GM21360 (cell line): ENCODE measurements around the gene MARK2.
A peak's percentile ranks its signal among the peaks of the same experiment; 100 is the strongest.
"Not testable (repeated sequence)": the region's sequence is repeated elsewhere in the genome, so short reads cannot be mapped to it uniquely, and the experiment has no call there.

ENCODE experiments used
- ATAC-seq: cut with Tn5 transposase; IDR thresholded peaks from one replicate; pipeline ENCODE4 v1.9.1; 2021; ENCODE audit warnings: mild to moderate bottlenecking, moderate library complexity; ENCODE audit not compliant: unreplicated experiment

MARK2 gene

DNA sequence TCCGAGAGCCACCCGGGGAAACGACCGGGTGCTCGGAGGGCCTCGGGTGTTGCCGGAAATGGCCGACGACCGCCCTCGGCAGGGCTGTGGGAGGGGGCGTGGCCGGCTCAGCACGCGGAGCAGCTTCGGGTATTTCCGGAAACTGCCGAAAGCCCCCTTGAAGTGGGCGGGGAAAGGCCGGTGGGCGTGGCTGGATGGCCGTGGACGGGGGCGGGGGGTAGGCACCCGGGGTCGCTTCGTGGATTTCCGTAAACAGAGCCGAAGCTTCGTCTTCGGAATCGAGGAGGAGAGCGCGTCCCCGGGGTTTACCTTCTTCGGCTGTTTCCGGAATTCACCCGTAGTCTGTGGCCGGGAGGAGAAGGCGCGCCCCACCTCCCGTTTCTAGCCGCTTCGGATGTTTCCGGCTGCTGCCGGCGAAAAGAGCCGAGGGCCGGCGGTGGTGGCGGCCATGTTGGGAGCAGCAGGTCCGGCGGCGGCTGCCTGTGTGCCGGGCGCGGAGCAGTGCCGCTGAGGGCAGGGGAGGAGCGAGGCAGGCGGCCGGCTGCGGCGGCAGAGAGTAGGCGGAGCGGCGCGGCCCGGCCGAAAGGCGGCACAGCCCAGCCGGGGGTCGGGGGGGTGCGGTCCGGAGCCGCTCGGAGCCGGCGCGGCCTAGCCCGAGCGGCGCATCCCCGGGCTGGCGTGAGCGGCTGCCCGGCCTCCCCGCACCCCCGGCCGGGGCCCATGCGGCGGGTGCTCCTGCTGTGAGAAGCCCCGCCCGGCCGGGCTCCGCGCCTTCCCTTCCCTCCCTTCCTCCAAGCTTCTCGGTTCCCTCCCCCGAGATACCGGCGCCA is at the start of gene MARK2:
Gene MARK2, plus strand, starts transcription at position 433 of the 830 bp plus-strand sequence. Its CDS starts 397 bp downstream, at position 830.
- ATAC-seq, result peak; percentile 71

DNA sequence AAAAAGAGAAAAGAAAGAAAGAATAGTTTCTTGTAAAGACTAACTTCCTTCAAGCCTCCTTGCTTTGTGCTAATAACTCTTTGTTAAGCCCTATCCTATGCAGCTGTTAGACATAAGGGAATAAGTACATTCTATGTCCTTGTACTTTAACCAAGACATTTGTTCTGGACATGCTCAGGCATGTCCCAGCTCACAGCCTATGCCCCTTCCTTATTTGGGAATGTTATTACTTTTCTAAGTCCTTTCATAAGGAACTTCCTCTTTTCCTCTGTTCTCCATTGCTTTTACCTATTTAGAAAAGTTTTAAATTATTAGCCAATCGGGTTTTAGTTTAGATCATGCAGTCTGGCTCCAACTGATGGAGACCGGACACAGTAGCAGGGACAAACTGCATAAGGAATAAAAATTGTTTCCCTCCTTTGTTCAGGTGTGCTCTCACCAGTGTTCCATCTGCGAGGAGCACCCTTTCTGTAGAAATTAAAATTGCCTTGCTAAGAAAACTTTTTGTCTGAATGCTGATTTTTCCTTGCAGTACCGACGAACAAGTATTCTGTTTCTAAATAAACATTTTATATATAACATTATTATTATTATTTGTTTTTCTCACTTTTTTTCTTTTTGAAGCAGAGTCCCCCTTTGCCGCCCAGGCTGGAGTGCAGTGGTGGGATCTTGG is 47.3 kb upstream of the MARK2 start:
- no peak for ATAC-seq

GRCh38 chr11:63793161-63793560 is 45.7 kb upstream of the MARK2 start:
- no peak for ATAC-seq

- ATAC-seq, result no peak
Observed at GRCh38 chr11:63795066-63795465, 43.8 kb upstream of the MARK2 start.

GRCh38 chr11:63800921-63801320 is 38.0 kb upstream of the MARK2 start:
- ATAC-seq, result no peak

GRCh38 chr11:63802637-63803414 is 36.1 kb upstream of the MARK2 start:
- ATAC-seq, result no peak

DNA sequence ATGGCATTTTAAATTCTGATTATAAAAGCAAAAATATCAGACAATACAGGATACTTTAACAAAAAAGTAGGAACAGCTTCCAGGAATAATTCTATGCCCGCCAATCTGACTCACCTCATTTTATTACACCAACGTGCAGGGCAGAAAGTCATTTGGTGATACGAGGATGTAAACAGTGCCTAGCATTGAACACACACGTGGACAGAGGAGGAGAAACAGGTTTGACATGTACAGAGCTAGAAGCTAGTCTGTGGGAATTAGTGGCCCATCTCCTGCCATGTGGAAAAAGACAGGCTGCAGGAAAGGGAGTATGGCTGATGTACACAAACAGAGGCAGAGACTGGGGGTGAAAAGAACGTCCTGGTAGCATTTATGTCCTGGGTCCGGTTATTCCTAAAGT is 34.7 kb upstream of the MARK2 start:
- ATAC-seq, result no peak

DNA sequence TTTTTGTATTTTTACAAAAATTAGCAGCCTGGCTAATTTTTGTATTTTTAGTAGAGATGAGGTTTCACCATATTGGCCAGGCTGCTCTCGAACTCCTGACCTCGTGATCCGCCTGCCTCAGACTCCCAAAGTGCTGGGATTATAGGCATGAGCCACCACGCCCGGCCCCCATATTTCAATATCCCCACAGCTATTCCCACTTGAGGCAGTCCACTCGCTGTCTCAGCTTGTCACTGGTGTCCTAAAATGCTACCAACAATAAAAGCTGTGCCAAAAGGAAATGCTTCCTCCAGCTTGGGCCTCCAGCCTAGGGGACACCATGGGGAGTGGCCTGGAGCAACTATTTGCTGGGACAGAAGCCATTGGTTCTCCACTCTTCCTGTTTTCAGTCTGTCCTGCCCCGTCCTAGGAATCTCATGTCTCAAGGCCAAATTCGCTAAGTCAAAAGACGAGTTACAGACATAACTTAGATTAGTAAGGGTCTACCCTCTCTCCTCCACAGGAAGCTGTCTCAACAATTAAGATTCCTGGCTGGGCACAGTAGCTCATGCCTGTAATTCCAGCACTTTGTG is 33.0 kb upstream of the MARK2 start:
- ATAC-seq, result no peak

DNA sequence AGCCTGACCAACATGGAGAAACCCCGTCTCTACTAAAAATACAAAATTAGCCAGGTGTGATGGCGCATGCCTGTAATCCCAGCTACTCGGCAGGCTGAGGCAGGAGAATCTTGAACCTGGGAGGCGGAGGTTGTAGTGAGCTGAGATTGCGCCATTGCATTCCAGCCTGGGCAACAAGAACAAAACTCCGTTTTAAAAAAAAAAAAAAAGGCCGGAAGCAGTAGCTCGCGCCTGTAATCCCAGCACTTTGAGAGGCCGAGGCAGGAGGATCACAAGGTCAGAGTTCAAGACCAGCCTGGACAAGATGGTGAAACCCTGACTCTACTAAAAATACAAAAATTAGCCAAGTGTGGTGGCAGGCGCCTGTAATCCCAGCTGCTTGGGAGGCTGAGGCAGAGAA is 28.5 kb upstream of the MARK2 start:
- not testable (repeated sequence) for ATAC-seq

DNA sequence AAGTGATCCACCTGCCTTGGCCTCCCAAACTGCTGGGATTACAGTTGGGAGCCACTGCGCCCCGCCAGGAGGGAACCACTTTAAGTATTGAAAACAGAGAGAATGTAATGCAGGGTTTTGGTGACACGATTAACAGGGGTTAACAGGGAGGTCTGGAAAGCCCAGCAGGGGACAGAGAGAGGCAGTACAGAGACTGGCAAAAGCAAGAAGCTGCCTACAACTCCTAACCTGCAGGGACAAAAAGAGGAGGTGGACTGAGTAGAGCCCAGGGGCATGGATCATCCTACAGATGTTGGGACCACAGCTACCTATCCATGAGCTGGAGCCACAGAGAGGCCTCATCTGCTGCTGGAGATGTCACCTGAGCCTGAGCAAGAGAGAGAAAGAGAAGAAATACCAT is 27.4 kb upstream of the MARK2 start:
- ATAC-seq, result no peak

- peak; percentile 76 for ATAC-seq
Observed at GRCh38 chr11:63813035-63813562, 25.8 kb upstream of the MARK2 start, which contains the start of gene SPINDOC. TSS of gene SPINDOC (plus strand) at chr11:63813456. CDS start at chr11:63813687, 231 bp downstream.

DNA sequence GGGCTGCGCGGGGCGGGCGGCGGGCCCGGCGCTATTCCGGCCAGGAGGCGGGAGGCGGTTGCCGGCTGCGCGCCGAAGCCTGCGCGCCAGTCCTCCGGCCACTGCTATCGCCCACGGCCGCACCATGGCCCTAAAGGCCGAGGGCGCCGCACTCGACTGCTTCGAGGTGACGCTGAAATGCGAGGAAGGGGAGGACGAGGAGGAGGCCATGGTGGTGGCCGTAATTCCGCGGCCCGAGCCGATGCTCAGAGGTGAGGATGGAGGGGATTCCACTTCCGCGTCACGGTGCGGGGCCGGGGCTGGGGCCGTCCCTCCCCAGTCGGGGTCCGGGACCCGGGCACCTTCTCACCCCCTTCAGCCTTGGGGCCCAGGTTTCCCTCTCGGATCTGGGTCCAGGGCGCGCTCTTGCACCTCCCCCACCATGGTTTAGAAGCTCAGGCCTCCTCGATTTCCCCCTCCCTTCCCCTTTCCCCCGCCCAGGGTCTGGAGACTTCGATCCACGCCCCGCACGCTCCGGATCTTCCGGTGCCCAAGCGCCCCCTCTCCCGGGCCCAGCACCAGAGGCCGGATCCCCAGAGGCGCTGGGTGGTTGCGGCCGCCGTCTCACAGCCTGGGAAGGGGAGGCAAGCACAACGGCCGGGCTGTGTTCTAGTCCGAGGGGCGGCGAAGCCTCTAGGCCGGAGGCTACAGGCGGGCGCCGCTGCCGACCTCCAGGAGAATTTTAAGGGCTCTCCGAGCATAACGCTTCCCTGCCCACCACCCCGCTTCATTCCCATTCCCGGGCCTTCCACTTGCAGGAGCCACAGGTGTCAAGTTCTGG is 25.1 kb upstream of the MARK2 start:
- peak; percentile 41 for ATAC-seq

GRCh38 chr11:63814383-63814736 is 24.6 kb upstream of the MARK2 start:
- peak; percentile 5 for ATAC-seq

GRCh38 chr11:63816166-63816565 is 22.7 kb upstream of the MARK2 start:
- ATAC-seq, result no peak

DNA sequence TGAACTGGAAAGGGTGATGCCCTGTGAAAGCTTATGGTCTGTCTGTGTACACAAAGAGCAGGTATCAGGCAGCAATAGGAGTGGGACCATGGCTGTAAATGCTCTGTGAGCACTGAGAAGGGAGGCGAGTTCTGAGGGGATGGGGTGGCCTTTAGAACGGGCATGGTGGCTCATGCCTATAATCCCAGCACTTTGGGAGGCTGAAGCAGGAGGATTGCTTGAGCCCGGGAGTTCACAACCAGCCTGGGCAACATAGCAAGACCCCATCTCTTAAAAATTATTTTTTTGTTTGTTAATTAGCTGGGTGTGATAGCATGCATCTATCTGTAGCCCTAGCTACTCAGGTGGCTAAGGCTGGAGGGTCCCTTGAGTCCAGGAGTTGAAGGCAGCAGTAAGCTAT is 22.2 kb upstream of the MARK2 start:
- no peak for ATAC-seq

- ATAC-seq, result no peak
Observed at GRCh38 chr11:63817758-63818498, 21.0 kb upstream of the MARK2 start.

DNA sequence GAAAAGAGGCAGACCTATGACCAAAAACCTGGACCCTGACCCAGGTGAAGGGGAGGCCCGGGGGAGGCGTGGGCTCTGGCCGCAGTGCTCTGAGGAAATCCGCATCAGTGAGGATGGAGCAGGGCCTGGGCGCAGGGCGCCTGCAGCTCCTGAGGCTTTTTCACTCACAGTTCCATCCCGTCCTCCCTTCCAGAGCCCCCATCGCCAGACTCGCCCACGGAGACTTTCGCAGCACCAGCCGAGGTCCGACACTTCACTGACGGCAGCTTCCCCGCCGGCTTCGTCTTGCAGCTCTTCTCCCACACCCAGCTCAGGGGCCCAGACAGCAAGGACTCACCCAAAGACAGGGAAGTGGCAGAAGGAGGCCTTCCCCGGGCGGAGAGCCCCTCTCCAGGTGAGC is 20.3 kb upstream of the MARK2 start:
- ATAC-seq, result no peak

- ATAC-seq, result no peak
Observed at GRCh38 chr11:63821411-63821810, 17.5 kb upstream of the MARK2 start.

- ATAC-seq, result no peak
Observed at GRCh38 chr11:63826471-63827190, 12.3 kb upstream of the MARK2 start.
